Activated CD4-positive, alpha-beta memory T cell treated with anti-CD3 and anti-CD28 coated beads for 36 hours (primary cell): ENCODE measurements around the gene SCAMP4. TPM values are rescaled to one million over a fixed set of nuclear protein-coding genes. Genes with fewer than 3 reads are reported as not detected.
"Not testable (repeated sequence)": the region's sequence is repeated elsewhere in the genome, so short reads cannot be mapped to it uniquely, and the experiment has no call there.

ENCODE experiments used
- CTCF ChIA-PET: fragments of 350-600 bp; sonication (Branson Sonifier 250); formaldehyde crosslinking; loops from one replicate; lab custom pipeline; 2021; ENCODE audit warnings: antibody characterized with exemption, inconsistent platforms; lab: Charles Lee
- POLR2A ChIA-PET: fragments of 350-600 bp; sonication (Branson Sonifier 250); formaldehyde crosslinking; loops from one replicate; lab custom pipeline; 2021; ENCODE audit warnings: antibody characterized with exemption; lab: Charles Lee
- DNase-seq: peaks from one replicate; pipeline ENCODE4 v3.0.0-alpha.2; 2020
- H3K27ac Mint-ChIP-seq: one replicate; pipeline ENCODE4 v1.8.0; 2021; ENCODE audit warnings: mixed read lengths
- H3K27me3 Mint-ChIP-seq: one replicate; pipeline ENCODE4 v1.8.0; 2021; ENCODE audit warnings: mixed read lengths
- H3K36me3 Mint-ChIP-seq: one replicate; pipeline ENCODE4 v1.8.0; 2021; ENCODE audit warnings: mixed read lengths
- H3K4me1 Mint-ChIP-seq: one replicate; pipeline ENCODE4 v1.8.0; 2021; ENCODE audit warnings: low read depth, mixed read lengths
- H3K4me3 Mint-ChIP-seq: one replicate; pipeline ENCODE4 v1.8.0; 2021; ENCODE audit warnings: mild to moderate bottlenecking, mixed read lengths
- H3K9me3 Mint-ChIP-seq: one replicate; pipeline ENCODE4 v1.8.0; 2021; ENCODE audit warnings: mixed read lengths
- intact Hi-C: fragments of 100-400 bp; cut with micrococcal nuclease; formaldehyde crosslinking; loops from one replicate; pipeline ENCODE4 v1.15.1; 2023
- total RNA-seq, 2 experiments: library from RNA; stranded (reverse); gene quantifications; one replicate each; pipeline ENCODE4 v1.2.3, GENCODE V29; 2021

The SCAMP4 gene
- total RNA-seq, 2 experiments from 2014 or later, result 24.2 to 28.4 TPM

DNA sequence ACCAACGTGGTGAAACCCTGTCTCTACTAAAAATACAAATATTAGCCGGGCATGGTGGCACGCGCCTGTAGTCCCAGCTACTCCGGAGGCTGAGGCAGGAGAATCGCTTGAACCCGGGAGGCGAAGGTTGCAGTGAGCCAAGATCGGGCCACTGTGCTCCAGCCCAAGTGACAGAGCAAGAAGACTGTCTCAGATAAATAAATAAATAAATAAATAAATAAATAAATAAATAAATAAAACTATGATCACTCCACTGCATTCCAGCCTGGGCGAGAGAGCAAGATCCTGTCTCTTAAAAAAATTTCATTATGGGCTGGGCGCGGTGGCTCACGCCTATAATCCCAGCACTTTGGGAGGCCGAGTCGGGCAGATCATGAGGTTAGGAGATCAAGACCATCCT, 18.8 kb upstream of the SCAMP4 start:
- DNase-seq, H3K27ac Mint-ChIP-seq, H3K9me3 Mint-ChIP-seq, intact Hi-C loops, H3K27me3 Mint-ChIP-seq, H3K4me3 Mint-ChIP-seq: not testable (repeated sequence)
- peaks cover 16% of the 10 kb centered on the region for H3K36me3 Mint-ChIP-seq
- peaks cover 23% of the 10 kb centered on the region for H3K4me1 Mint-ChIP-seq
- POLR2A ChIA-PET, result interaction anchor here (2.4 kb wide), 1 partner anchor 11 kb away, joined by 20 read pairs; no protein-coding TSS in a partner anchor
- CTCF ChIA-PET, result interaction anchor here (1.1 kb wide), 1 partner anchor 11 kb away, joined by 3 read pairs; no protein-coding TSS in a partner anchor

GRCh38 chr19:1888385-1888784, 16.8 kb upstream of the SCAMP4 start:
- no peak overlapping the region for H3K27ac Mint-ChIP-seq
- peaks cover 11% of the 10 kb centered on the region for H3K36me3 Mint-ChIP-seq
- no peaks in the 10 kb centered on the region for H3K27me3 Mint-ChIP-seq
- no peak for DNase-seq
- intact Hi-C loops, result no loop called here
- peaks cover 8% of the 10 kb centered on the region for H3K4me1 Mint-ChIP-seq
- no peak overlapping the region for H3K4me3 Mint-ChIP-seq
- ChIA-PET POLR2A (no interaction called here), CTCF (interaction anchor here (1.2 kb wide), 1 partner anchor 9 kb away, joined by 3 read pairs; no protein-coding TSS in a partner anchor)
- H3K9me3 Mint-ChIP-seq, result no peaks in the 10 kb centered on the region

DNA sequence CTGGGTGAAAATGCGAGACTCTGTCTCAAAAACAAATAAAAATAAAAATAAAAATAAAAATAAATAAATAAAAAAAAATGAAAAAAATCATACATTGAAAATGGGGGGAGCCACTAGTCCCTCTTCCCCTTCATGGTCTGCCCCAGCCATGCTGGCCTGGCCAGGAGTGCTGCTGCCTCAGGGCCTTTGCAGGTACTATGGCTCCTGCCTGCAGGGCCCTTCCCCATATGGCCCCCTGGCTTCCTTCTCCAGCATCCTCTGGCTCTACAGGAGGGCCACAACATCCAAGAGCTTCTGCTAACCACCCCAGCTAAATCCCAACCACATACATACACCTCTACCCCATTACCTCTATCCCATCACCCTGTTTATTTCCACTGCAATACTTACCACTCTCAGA, 15.3 kb upstream of the SCAMP4 start:
- intact Hi-C loops, result no loop called here
- H3K27ac Mint-ChIP-seq, result peak overlapping the region; percentile 59
- CTCF ChIA-PET, result interaction anchor here (0.5 to 1.2 kb wide), 2 partner anchors 14 to 114 kb away, joined by 3 to 4 read pairs; no protein-coding TSS in a partner anchor
- no peaks in the 10 kb centered on the region for H3K9me3 Mint-ChIP-seq
- POLR2A ChIA-PET, result no interaction called here
- H3K27me3 Mint-ChIP-seq, result no peaks in the 10 kb centered on the region
- H3K36me3 Mint-ChIP-seq, result no peaks in the 10 kb centered on the region
- H3K4me3 Mint-ChIP-seq, result no peak overlapping the region
- H3K4me1 Mint-ChIP-seq, result peaks cover 2% of the 10 kb centered on the region
- DNase-seq, result no peak

GRCh38 chr19:1893791-1894190, 11.4 kb upstream of the SCAMP4 start:
- Mint-ChIP-seq H3K9me3 (no peaks in the 10 kb centered on the region), H3K27ac (peak overlapping the region; percentile 11), H3K36me3 (no peaks in the 10 kb centered on the region), H3K27me3 (no peaks in the 10 kb centered on the region), H3K4me3 (no peak overlapping the region), H3K4me1 (peaks cover 26% of the 10 kb centered on the region)
- ChIA-PET CTCF (no interaction called here), POLR2A (no interaction called here)
- no peak for DNase-seq
- intact Hi-C loops, result no loop called here

GRCh38 chr19:1896508-1896907, 8.7 kb upstream of the SCAMP4 start:
- intact Hi-C loops, result no loop called here
- no peak for DNase-seq
- Mint-ChIP-seq H3K36me3 (no peaks in the 10 kb centered on the region), H3K27ac (peak overlapping the region; percentile 98), H3K4me1 (peaks cover 26% of the 10 kb centered on the region), H3K27me3 (no peaks in the 10 kb centered on the region), H3K9me3 (no peaks in the 10 kb centered on the region), H3K4me3 (peak overlapping the region; percentile 84)
- ChIA-PET POLR2A (interaction anchor here (0.6 to 3.4 kb wide), 5 partner anchors 12 to 444 kb away, joined by 3 to 20 read pairs (median 4); partner anchors contain the start of gene ABHD17A), CTCF (interaction anchor here (0.6 to 1.8 kb wide), 5 partner anchors 19 to 86 kb away, joined by 3 to 12 read pairs (median 4); no protein-coding TSS in a partner anchor)

- intact Hi-C loops, result no loop called here
- no peaks in the 10 kb centered on the region for H3K9me3 Mint-ChIP-seq
Measured at GRCh38 chr19:1901940-1902404, 3.2 kb upstream of the SCAMP4 start.

DNA sequence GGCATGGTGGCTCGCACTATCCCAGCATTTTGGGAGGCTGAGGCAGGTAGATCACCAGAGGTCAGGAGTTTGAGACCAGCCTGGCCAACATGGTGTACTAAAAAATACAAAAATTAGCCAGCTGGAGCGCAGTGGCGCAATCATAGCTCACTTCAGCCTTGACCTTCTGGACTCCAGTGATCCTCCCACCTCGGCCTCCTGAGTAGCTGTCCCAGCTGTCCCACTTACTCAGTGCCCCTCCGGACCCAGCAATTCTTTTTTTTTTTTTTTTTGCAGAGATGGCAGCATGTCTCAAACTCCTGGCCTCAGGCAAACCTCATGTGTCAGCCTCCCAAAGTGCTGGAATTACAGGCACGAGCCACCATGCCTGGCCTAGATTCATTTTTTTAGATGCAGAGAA, 2.3 kb upstream of the SCAMP4 start:
- intact Hi-C loops, result no loop called here
- Mint-ChIP-seq H3K27ac (peak overlapping the region; percentile 69), H3K4me1 (peaks cover 27% of the 10 kb centered on the region), H3K9me3 (no peaks in the 10 kb centered on the region), H3K27me3 (no peaks in the 10 kb centered on the region), H3K4me3 (no peak overlapping the region), H3K36me3 (peaks cover 2% of the 10 kb centered on the region)
- ChIA-PET CTCF (interaction anchor here (0.7 to 1.1 kb wide), 2 partner anchors 28 to 38 kb away, joined by 3 read pairs; no protein-coding TSS in a partner anchor), POLR2A (interaction anchor here (0.6 to 1.0 kb wide), 2 partner anchors 30 to 47 kb away, joined by 3 read pairs; no protein-coding TSS in a partner anchor)
- no peak for DNase-seq

More at GRCh38 chr19:1901940-1902404, 3.2 kb upstream of the SCAMP4 start:
- POLR2A ChIA-PET, result no interaction called here
- no peaks in the 10 kb centered on the region for H3K27me3 Mint-ChIP-seq
- DNase-seq, result no peak
- no peaks in the 10 kb centered on the region for H3K36me3 Mint-ChIP-seq
- peaks cover 35% of the 10 kb centered on the region for H3K4me1 Mint-ChIP-seq
- H3K4me3 Mint-ChIP-seq, result no peak overlapping the region
- CTCF ChIA-PET, result no interaction called here
- H3K27ac Mint-ChIP-seq, result no peak overlapping the region

GRCh38 chr19:1904860-1905109, 414 bp upstream of the SCAMP4 start:
- H3K4me1 Mint-ChIP-seq, result peaks cover 35% of the 10 kb centered on the region
- H3K27ac Mint-ChIP-seq, result peak overlapping the region; percentile 82
- H3K27me3 Mint-ChIP-seq, result no peaks in the 10 kb centered on the region
- intact Hi-C loops, result loop anchor here (1.0 kb wide), 3 partner anchors 19 to 40 kb away; partner anchors contain the start of gene ABHD17A
- peaks cover 2% of the 10 kb centered on the region for H3K36me3 Mint-ChIP-seq
- ChIA-PET POLR2A (no interaction called here), CTCF (interaction anchor here (1.0 kb wide), 1 partner anchor 25 kb away, joined by 5 read pairs; no protein-coding TSS in a partner anchor)
- peak overlapping the region; percentile 78 for H3K4me3 Mint-ChIP-seq
- no peak for DNase-seq
- H3K9me3 Mint-ChIP-seq, result no peaks in the 10 kb centered on the region

GRCh38 chr19:1905863-1906375, 720 bp downstream of the SCAMP4 start:
- Mint-ChIP-seq H3K9me3 (no peaks in the 10 kb centered on the region), H3K4me1 (peaks cover 37% of the 10 kb centered on the region), H3K4me3 (peak overlapping the region; percentile 87), H3K36me3 (peaks cover 2% of the 10 kb centered on the region), H3K27me3 (no peaks in the 10 kb centered on the region), H3K27ac (peak overlapping the region; percentile 86)
- CTCF ChIA-PET, result interaction anchor here (0.6 to 1.4 kb wide), 9 partner anchors 8 to 1615 kb away, joined by 3 to 5 read pairs (median 3); no protein-coding TSS in a partner anchor
- POLR2A ChIA-PET, result interaction anchor here (0.5 to 1.6 kb wide), 6 partner anchors 21 to 514 kb away, joined by 3 to 4 read pairs (median 3); partner anchors contain the start of gene ABHD17A
- no peak for DNase-seq
- intact Hi-C loops, result loop anchor here (1.0 kb wide), 3 partner anchors 21 to 42 kb away; partner anchors contain the start of gene ABHD17A

- DNase-seq, result no peak
- H3K27ac Mint-ChIP-seq, result no peak overlapping the region
- H3K36me3 Mint-ChIP-seq, result peaks cover 2% of the 10 kb centered on the region
- intact Hi-C loops, result no loop called here
- no peaks in the 10 kb centered on the region for H3K27me3 Mint-ChIP-seq
- POLR2A ChIA-PET, result interaction anchor here (0.6 kb wide), 1 partner anchor 66 kb away, joined by 3 read pairs; no protein-coding TSS in a partner anchor
- H3K4me1 Mint-ChIP-seq, result peaks cover 37% of the 10 kb centered on the region
- CTCF ChIA-PET, result no interaction called here
- H3K4me3 Mint-ChIP-seq, result peak overlapping the region; percentile 35
- no peaks in the 10 kb centered on the region for H3K9me3 Mint-ChIP-seq
Measured at GRCh38 chr19:1906985-1907562, 1.9 kb downstream of the SCAMP4 start.

DNA sequence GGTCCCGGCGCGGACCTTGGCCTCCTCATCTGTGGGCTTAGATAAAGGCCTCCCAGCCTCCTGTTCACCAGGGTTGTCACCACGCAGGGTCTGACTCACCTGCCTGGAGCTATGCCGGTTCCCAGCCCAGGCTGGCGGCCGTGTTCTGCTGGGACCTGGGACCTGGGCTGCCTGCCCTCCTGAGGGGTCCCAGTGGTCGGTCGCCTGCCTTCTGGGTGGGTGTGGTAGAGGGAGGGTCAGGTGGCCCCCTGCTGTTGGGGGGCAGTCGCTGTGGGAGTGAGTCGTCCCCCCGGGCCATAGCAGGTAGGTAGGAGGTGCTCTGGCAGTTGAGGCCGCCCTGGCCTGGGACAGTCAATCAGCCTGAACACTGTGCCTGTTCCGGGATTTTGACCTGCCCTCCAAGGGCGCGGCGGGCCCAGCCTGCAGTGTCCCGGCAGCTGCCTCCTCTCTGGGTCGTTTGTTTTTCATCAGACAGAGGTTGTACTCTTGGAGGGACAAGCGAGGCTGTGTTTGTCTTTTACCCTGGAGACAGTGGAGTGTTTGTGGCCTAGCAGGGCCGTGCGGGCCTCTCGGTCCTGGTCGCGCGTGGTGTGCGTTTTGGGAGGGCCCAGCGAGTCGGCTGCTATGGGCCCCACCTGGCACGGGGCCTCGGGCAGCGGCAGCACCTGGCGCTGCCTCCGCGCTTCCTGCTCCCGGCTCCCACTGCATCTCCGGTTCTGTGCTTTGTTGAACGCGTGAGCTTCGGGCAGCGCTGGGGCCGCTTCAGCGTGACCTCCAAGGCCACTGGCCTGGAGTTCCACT, 2.6 kb downstream of the SCAMP4 start:
- CTCF ChIA-PET, result no interaction called here
- H3K4me3 Mint-ChIP-seq, result no peak overlapping the region
- H3K36me3 Mint-ChIP-seq, result peaks cover 2% of the 10 kb centered on the region
- H3K27me3 Mint-ChIP-seq, result no peaks in the 10 kb centered on the region
- no peak overlapping the region for H3K27ac Mint-ChIP-seq
- peaks cover 36% of the 10 kb centered on the region for H3K4me1 Mint-ChIP-seq
- intact Hi-C loops, result no loop called here
- POLR2A ChIA-PET, result no interaction called here
- H3K9me3 Mint-ChIP-seq, result no peaks in the 10 kb centered on the region
- DNase-seq, result no peak

DNA sequence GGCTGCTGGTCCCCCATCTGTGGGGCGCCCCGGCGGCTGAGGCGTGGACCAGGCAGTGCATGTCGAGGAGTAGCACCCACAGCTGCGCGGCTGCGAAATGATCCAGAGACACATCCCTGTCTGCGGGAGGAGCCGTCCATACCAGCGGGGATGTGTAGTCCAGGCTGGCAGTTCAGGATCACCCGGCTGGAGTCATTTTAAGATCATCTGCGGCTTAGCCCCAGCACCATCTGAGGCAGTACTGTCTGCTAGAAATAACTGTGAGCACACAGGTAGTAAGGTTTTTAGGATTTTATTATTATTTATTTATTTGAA, 3.1 kb downstream of the SCAMP4 start:
- Mint-ChIP-seq H3K27me3 (no peaks in the 10 kb centered on the region), H3K4me3 (no peak overlapping the region), H3K27ac (no peak overlapping the region), H3K36me3 (peaks cover 2% of the 10 kb centered on the region), H3K9me3 (no peaks in the 10 kb centered on the region), H3K4me1 (peaks cover 30% of the 10 kb centered on the region)
- no peak for DNase-seq
- intact Hi-C loops, result no loop called here
- CTCF ChIA-PET, result no interaction called here
- POLR2A ChIA-PET, result no interaction called here
